Stimulated activated CD4-positive, alpha-beta T cell treated with anti-CD3 and anti-CD28 coated beads, TNF-alpha, amount 100 ng/mL, for 24 hours (primary cell): ENCODE data around the gene BCKDHB.
A peak's percentile ranks its signal among the peaks of the same experiment; 100 is the strongest.

Source experiments
- DNase-seq, 3 experiments: peaks; one replicate each; pipeline ENCODE4 v3.0.0-alpha.2; 2020; ENCODE audit warnings: low read depth in 3 of 3

BCKDHB gene

GRCh38 chr6:80151635-80152034, 45.2 kb downstream of the BCKDHB start:
- no peak for DNase-seq

DNA sequence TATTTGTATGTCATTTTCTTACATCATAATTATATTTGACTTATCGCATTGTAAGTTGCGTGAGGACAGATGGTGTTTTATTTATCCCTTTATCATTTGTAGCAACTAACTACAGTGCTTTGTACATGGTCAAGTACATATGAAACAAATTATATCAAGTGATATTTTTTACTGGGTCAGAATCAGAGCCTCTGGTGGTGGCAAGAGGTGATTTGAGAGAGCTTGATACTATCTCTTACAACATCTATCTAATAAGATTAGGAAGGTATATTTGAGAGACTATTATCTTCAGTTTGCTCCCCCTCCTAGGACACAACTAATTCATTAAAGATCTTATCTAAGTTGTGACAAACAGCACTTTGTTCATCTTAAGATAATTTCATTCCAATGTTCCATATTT, 47.7 kb downstream of the BCKDHB start:
- no peak for DNase-seq

GRCh38 chr6:80156221-80156620, 49.8 kb downstream of the BCKDHB start:
- DNase-seq: no peak

GRCh38 chr6:80158478-80158989, 52.1 kb downstream of the BCKDHB start:
- no peak for DNase-seq

DNA sequence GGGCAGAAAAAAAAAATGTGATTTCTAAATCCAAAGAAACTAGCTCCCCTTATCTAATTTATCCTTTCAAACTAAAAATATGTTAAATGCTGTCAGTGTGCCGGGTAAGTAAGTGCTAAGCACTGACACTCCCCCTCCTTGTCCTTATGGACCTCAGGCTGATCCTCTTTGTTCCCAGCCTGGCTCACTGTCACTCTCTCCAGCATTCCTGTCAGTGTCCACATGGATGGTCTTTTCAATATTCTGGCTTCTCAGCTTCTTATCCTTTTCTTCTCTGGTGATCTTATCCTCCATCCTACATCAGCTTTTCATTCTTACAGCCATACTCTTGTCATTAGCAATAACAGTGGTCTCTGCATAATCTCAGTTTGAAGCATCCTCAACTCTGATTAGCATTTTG, 55.0 kb downstream of the BCKDHB start:
- no peak for DNase-seq

GRCh38 chr6:80163754-80164187, 57.3 kb downstream of the BCKDHB start:
- DNase-seq: no peak

GRCh38 chr6:80165143-80165542, 58.7 kb downstream of the BCKDHB start:
- DNase-seq: peak in 2 of 3 experiments; percentile 4 to 31

DNA sequence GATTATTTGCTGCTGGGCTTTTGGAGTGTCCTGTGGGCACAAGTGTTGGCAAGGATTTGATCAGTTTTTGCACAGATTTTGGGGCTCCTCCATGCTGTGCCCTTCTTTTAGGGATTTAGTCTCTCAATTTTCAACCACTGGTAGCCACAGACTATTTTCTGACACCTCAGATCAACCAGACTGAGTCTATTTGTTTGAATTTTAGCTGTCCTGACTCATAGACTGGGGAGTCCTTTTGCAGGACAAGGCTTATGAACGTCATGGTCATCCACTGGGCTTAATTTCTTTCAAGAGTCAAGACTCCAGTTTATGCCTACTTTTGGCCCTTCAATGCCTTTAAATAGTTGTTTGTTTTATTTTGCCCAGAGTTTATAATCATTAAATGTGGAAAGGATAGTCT, 59.3 kb downstream of the BCKDHB start:
- no peak for DNase-seq

GRCh38 chr6:80170433-80170832, 64.0 kb downstream of the BCKDHB start:
- DNase-seq: no peak

DNA sequence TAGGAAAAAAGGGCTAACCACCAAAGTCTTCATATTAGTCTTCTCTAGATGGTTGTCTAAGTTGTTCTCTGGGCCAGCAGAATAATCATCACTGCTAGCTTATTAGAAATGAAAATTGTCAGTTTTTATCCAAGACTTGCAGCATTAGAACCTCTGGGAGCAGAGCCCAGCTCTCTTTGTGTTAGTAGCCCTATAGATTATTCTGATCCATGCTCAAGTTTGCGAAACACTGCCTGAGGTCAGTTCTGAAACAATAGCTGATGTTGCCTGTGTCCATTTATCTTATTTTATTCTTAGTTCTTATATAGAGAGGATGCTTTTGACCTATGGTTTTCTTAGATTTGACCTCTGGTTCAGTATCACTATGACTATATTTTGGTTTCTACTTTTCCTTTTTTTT, 66.9 kb downstream of the BCKDHB start:
- DNase-seq: no peak

GRCh38 chr6:80174900-80175572, 68.6 kb downstream of the BCKDHB start:
- DNase-seq: no peak

GRCh38 chr6:80179695-80180094, 73.2 kb downstream of the BCKDHB start:
- no peak for DNase-seq

DNA sequence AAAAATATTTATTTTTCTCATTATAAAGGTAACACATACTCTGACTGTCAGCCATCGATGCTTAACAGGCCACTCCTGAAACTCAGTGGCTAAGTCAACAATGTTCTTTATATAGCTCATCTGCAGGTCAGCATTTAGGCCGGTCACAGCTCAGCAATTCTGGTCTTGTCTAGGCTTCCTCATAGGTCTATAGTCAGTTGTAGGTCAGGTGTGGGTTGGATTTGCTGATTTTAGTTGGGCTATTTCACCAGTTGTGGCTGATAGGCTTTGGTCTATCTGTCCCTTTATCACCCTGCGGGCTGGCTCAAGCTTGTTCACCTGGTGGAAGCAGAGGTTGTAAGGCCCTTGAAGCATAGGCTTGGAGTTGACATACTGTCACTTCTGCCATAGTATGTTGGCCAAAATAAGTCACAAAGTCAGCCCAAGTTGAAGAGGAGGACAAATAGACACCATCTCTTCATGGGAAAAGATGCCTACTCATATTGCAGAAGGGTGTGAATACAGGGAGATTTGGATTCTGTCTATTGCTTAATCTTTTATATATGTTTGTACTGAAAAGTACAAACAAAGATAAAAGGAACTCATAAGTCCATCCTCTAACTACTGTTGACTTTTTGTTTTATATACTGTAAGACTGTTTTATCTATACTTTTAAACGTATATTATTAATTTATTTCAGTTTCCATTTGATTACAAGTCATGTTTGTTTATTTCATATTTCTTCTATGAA, 75.0 kb downstream of the BCKDHB start:
- no peak for DNase-seq

- DNase-seq: no peak
Observed at GRCh38 chr6:80182308-80182707, 75.8 kb downstream of the BCKDHB start.

DNA sequence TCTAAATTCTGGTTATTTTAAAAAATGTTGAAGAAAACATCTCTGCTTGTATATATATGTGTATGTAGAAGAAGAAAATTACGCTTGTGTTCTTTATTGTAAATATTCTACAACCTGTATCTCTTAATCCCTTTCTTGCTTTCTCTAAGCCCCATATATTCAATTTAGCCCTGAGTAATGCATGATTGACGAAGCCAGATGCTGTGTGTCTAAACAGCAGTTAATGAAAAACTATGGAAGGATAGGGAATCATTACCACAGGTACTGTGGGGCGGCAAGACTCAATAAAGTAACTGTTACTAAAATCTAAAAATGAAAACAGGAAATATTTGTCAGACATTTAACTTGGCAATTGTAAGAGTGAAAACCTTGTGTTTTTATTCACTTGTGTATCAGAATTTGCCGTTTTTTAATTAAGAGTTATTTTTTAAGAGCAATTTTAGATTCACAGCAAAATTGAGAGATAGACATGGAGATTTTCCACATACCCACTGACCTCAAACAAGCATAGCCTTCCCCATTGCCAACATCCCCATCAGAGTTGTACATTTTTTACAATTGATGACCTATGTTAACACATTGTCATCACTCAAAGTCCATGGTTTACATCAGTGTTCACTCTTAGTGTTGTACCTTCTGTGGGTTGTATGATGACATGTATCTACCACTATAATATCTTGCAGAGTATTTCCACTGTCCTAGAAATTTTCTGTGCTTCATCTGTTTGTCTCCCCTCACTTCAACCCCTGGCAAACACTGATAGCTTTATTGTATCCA, 76.7 kb downstream of the BCKDHB start:
- DNase-seq: no peak

- DNase-seq: no peak
Observed at GRCh38 chr6:80185492-80185891, 79.0 kb downstream of the BCKDHB start.

GRCh38 chr6:80186082-80186481, 79.6 kb downstream of the BCKDHB start:
- no peak for DNase-seq

GRCh38 chr6:80196906-80197305, 90.4 kb downstream of the BCKDHB start:
- DNase-seq: no peak

DNA sequence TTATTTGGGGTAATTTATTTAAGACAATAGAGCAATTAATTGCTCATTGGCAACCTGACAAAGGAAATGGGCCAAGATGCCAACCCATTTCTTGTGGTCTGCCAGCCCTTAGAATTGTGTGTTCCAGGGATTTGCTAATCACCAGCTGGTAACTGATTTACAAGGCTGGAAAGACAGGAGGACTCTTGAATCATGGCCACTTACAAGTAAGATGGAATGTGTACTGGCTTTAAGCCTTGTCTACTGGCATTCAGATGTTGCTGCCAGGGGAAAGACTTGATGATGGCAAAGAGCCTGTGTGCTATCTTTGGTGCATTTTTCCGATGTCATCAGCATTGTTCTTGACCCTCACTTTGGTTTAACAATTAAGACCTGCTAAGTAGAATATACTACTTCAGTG, 91.0 kb downstream of the BCKDHB start:
- DNase-seq: no peak

DNA sequence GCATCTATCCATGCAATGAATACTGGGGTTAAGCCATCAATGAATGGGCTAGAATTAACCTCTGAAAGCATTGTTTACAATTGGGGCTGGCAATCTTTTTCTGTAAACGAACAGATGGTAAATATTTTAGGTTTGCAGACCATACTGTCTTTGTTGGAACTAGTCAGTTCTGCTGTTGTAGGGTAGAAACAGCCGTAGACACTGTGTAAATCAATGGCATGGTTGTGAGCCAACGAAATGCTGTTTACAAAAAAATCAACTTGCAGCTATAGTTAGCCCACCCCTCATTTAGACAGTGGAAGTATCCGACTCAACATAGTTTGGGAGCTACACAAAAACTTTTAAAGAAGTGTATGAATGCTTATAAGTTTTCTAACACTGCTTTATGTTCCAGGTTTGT, 91.5 kb downstream of the BCKDHB start:
- no peak for DNase-seq

DNA sequence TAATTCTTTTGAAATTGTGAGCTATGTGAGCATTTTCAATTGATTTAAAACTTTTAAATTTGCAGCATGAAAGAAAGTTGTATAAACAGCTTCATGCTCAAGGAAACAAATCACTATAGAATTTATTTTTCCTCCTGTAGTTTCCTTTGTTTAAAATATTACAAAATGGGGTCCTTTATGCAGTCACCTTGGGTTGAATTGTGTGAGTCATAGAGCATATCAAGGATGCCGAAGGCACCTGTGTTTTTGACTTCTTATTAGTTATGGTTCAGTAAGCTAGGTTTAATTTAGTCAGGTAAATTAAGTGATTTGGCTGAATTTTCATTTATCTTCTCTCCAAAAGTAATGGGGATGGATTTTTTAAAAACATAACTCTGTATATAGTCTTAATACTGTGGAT, 96.8 kb downstream of the BCKDHB start:
- DNase-seq: no peak

- DNase-seq: no peak
Observed at GRCh38 chr6:80205404-80205803, 98.9 kb downstream of the BCKDHB start.

DNA sequence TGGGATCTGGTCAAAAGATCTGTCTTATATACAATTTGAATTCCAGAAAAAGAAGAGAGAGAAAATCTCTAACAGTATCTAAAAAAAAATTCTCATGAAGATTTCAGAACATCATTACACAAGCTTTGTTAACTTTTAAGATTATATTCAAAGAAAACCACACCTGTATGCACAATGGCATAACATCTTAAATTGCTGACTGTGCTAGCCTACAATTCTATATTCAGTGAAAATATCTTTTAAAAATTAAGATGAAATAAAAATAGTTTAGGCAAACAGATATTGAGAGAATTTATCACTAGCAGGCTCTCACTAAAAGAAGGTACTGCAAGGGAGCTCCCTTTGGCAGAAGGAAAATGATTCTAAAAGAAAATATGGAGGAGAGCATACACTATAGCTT, 100.3 kb downstream of the BCKDHB start:
- no peak for DNase-seq
